MM.1S (cell line): Measurements from ENCODE around the gene ANO2.

ENCODE experiments used
- DNase-seq: peaks from one replicate; pipeline ENCODE4 v3.0.0-alpha.2; 2015
- H2AFZ ChIP-seq: fragments of 300-600 bp; sonication (generic); 2 replicates; pipeline ENCODE4 v1.6.0; 2016; ENCODE audit warnings: antibody characterized with exemption, low read length
- H3F3A ChIP-seq: fragments of 300-600 bp; sonication (generic); 2 replicates; pipeline ENCODE4 v1.6.1; 2016; ENCODE audit warnings: mild to moderate bottlenecking, antibody characterized with exemption, low read length, moderate library complexity, mixed read lengths; ENCODE audit not compliant: insufficient read depth
- H3K27ac ChIP-seq: fragments of 300-600 bp; sonication (generic); 2 replicates; pipeline ENCODE4 v1.5.1; 2016; ENCODE audit warnings: mild to moderate bottlenecking, low read length
- H3K27me3 ChIP-seq: fragments of 300-600 bp; sonication (generic); replicated peaks from 2 replicates; pipeline ENCODE4 v1.6.0; 2016; ENCODE audit warnings: low read length; ENCODE audit not compliant: insufficient read depth
- H3K36me3 ChIP-seq: fragments of 300-600 bp; sonication (generic); replicated peaks from 2 replicates; pipeline ENCODE4 v1.6.1; 2016; ENCODE audit warnings: mild to moderate bottlenecking, low read length, mixed read lengths; ENCODE audit not compliant: insufficient read depth
- H3K4me1 ChIP-seq: fragments of 300-600 bp; sonication (generic); 2 replicates; pipeline ENCODE4 v1.6.1; 2016; ENCODE audit warnings: low read length, mixed read lengths
- H3K4me2 ChIP-seq: fragments of 300-600 bp; sonication (generic); 2 replicates; pipeline ENCODE4 v1.6.0; 2016; ENCODE audit warnings: low read depth, low read length
- H3K4me3 ChIP-seq: fragments of 300-600 bp; sonication (generic); 2 replicates; pipeline ENCODE4 v1.5.1; 2016; ENCODE audit warnings: low read length, mixed read lengths
- H3K79me2 ChIP-seq: fragments of 300-600 bp; sonication (generic); 2 replicates; pipeline ENCODE4 v1.6.1; 2016; ENCODE audit warnings: mixed run types, low read length, mixed read lengths
- H3K9ac ChIP-seq: fragments of 300-600 bp; sonication (generic); 2 replicates; pipeline ENCODE4 v1.6.1; 2016; ENCODE audit warnings: low read length, mixed read lengths
- H3K9me2 ChIP-seq: fragments of 300-600 bp; sonication (generic); replicated peaks from 2 replicates; pipeline ENCODE4 v1.6.1; 2016; ENCODE audit warnings: mild to moderate bottlenecking, low read length, mixed read lengths; ENCODE audit not compliant: insufficient read depth
- H3K9me3 ChIP-seq: fragments of 300-600 bp; sonication (generic); replicated peaks from 2 replicates; pipeline ENCODE4 v1.6.1; 2016; ENCODE audit warnings: mild to moderate bottlenecking, low read length, mixed read lengths; ENCODE audit not compliant: insufficient read depth
- H4K20me1 ChIP-seq: fragments of 300-600 bp; sonication (generic); 2 replicates; pipeline ENCODE4 v1.6.1; 2016; ENCODE audit warnings: mild to moderate bottlenecking, low read length, moderate library complexity, mixed read lengths; ENCODE audit not compliant: insufficient read depth
- EZH2 ChIP-seq: fragments of 300-600 bp; sonication (generic); optimal IDR thresholded peaks from 2 replicates; pipeline ENCODE3; 2017; ENCODE audit warnings: low read depth, mild to moderate bottlenecking, antibody characterized with exemption, low read length, mixed read lengths
- EZH2phosphoT487 ChIP-seq: fragments of 300-600 bp; sonication (generic); IDR thresholded peaks from 2 replicates; pipeline ENCODE4 v1.6.1; 2018; ENCODE audit warnings: antibody characterized with exemption, low read length
- TF ChIP-seq, protein P1 (sequence below): fragments of 300-600 bp; sonication (generic); IDR thresholded peaks from 2 replicates; pipeline ENCODE4 v1.5.1; 2016; ENCODE audit warnings: antibody characterized with exemption, low read length, mixed read lengths

Gene ANO2

DNA sequence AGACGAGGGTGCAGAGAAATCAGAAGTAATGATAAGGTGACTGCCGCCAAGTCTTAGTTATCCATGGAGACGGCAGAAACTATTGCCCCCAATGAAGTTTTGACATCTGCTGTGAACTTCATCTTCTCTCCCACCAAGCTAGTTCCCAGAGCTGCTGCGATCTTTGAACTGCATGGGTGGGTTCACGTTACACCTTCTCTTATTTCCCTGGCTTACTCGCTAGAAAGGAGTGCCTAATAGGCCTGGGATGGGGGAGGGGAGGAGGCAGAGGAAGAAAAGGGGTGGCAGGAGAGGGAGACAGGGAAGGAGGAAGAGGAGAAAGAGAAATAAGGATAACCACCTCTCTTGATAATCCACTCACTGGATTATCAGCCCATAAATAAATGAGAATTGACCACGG lies 356.0 kb downstream of the ANO2 start:
- H3K79me2 ChIP-seq, result no peaks in the 10 kb centered on the region
- no peaks in the 10 kb centered on the region for H3K9me2 ChIP-seq
- no peaks in the 10 kb centered on the region for H3K27me3 ChIP-seq
- no peaks in the 10 kb centered on the region for H3K4me1 ChIP-seq
- no peaks in the 10 kb centered on the region for H3K9me3 ChIP-seq
- H3K27ac ChIP-seq, result no peak overlapping the region
- no peaks in the 10 kb centered on the region for H3F3A ChIP-seq
- H4K20me1 ChIP-seq, result no peaks in the 10 kb centered on the region
- no peak overlapping the region for H3K9ac ChIP-seq
- DNase-seq, result no peak
- H3K4me2 ChIP-seq, result no peak overlapping the region
- TF ChIP-seq, protein P1, sequence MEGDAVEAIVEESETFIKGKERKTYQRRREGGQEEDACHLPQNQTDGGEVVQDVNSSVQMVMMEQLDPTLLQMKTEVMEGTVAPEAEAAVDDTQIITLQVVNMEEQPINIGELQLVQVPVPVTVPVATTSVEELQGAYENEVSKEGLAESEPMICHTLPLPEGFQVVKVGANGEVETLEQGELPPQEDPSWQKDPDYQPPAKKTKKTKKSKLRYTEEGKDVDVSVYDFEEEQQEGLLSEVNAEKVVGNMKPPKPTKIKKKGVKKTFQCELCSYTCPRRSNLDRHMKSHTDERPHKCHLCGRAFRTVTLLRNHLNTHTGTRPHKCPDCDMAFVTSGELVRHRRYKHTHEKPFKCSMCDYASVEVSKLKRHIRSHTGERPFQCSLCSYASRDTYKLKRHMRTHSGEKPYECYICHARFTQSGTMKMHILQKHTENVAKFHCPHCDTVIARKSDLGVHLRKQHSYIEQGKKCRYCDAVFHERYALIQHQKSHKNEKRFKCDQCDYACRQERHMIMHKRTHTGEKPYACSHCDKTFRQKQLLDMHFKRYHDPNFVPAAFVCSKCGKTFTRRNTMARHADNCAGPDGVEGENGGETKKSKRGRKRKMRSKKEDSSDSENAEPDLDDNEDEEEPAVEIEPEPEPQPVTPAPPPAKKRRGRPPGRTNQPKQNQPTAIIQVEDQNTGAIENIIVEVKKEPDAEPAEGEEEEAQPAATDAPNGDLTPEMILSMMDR, result no peak
- no peak for TF ChIP-seq EZH2phosphoT487
- no peak for TF ChIP-seq EZH2
- no peak overlapping the region for H3K4me3 ChIP-seq
- H2AFZ ChIP-seq, result no peak overlapping the region
- H3K36me3 ChIP-seq, result no peaks in the 10 kb centered on the region

- H3K27ac ChIP-seq, result no peak overlapping the region
- TF ChIP-seq, protein P1, result no peak
- TF ChIP-seq EZH2, result no peak
- TF ChIP-seq EZH2phosphoT487, result no peak
- H3K9ac ChIP-seq, result no peak overlapping the region
- H3K9me2 ChIP-seq, result no peaks in the 10 kb centered on the region
- no peaks in the 10 kb centered on the region for H3K79me2 ChIP-seq
- no peak overlapping the region for H2AFZ ChIP-seq
- no peak for DNase-seq
- no peaks in the 10 kb centered on the region for H4K20me1 ChIP-seq
- no peaks in the 10 kb centered on the region for H3K36me3 ChIP-seq
- no peaks in the 10 kb centered on the region for H3K27me3 ChIP-seq
- no peaks in the 10 kb centered on the region for H3F3A ChIP-seq
- H3K4me1 ChIP-seq, result no peaks in the 10 kb centered on the region
- H3K9me3 ChIP-seq, result no peaks in the 10 kb centered on the region
- no peak overlapping the region for H3K4me3 ChIP-seq
- H3K4me2 ChIP-seq, result no peak overlapping the region
These were observed 356.5 kb downstream of the ANO2 start for GRCh38 chr12:5588591-5588990.

- Histone ChIP-seq H3K27ac (no peak overlapping the region), H3K79me2 (no peaks in the 10 kb centered on the region), H4K20me1 (no peaks in the 10 kb centered on the region), H3K9me3 (no peaks in the 10 kb centered on the region), H3K4me1 (no peaks in the 10 kb centered on the region), H3K9ac (no peak overlapping the region), H2AFZ (no peak overlapping the region), H3K36me3 (no peaks in the 10 kb centered on the region), H3K4me3 (no peak overlapping the region), H3K27me3 (no peaks in the 10 kb centered on the region), H3F3A (no peaks in the 10 kb centered on the region), H3K9me2 (no peaks in the 10 kb centered on the region), H3K4me2 (no peak overlapping the region)
- no peak for TF ChIP-seq EZH2phosphoT487
- no peak for TF ChIP-seq EZH2
- TF ChIP-seq, protein P1, result no peak
- no peak for DNase-seq
These were observed 356.9 kb downstream of the ANO2 start for GRCh38 chr12:5588176-5588575.
